HPDE6-E6E7 (cell line): ENCODE results near the gene FKRP.
A peak's percentile ranks its signal among the peaks of the same experiment; 100 is the strongest.
"Not testable (repeated sequence)": the region's sequence is repeated elsewhere in the genome, so short reads cannot be mapped to it uniquely, and the experiment has no call there.

Source experiments
- DNase-seq: peaks from one replicate; pipeline ENCODE4 v3.0.0; 2011; ENCODE audit warnings: missing footprints; ENCODE audit errors: extremely low spot score

Gene FKRP, protein sequence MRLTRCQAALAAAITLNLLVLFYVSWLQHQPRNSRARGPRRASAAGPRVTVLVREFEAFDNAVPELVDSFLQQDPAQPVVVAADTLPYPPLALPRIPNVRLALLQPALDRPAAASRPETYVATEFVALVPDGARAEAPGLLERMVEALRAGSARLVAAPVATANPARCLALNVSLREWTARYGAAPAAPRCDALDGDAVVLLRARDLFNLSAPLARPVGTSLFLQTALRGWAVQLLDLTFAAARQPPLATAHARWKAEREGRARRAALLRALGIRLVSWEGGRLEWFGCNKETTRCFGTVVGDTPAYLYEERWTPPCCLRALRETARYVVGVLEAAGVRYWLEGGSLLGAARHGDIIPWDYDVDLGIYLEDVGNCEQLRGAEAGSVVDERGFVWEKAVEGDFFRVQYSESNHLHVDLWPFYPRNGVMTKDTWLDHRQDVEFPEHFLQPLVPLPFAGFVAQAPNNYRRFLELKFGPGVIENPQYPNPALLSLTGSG

DNA sequence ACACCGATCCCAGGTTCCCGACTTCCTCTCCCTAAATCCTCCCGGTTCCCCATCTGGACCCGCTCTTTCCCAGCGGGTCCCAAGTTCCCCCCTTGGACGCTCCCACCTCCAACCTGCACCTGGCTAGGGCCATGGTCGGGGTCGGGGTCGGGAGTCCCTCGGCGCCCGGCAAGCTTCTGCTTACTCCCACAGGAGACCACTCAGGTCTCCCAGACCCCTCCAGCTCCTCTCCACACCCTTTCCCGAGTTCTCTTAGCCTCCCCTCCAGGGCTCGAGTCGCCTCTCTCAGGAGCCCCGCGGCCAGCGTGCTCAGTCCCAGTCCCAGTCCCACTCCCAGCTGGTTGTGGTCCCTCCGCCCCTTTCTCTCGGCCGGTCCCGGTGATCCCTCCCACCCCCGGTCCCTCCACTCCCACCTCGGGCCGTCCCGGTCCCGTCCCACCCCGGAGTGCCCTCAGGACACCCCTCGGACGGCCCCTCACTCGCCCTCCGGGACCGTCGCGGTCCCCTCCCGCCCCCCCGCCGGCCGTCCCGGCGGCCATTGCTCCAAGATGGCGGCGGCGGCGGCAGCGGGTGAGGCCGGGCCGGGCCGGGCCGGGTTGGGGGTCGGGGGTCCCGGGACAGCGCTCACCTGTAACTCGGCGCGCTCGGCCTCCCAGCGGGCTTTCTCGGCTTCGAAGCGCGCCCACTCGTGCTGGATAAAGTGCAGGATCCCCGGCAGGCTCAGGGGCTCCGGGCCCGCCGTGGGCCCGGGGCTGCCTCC lies at the start of gene FKRP:
Gene FKRP, plus strand, starts transcription at position 537 of the 760 bp plus-strand sequence. CDS start 9,394 bp downstream, outside the sequence.
- DNase-seq: no peak

DNA sequence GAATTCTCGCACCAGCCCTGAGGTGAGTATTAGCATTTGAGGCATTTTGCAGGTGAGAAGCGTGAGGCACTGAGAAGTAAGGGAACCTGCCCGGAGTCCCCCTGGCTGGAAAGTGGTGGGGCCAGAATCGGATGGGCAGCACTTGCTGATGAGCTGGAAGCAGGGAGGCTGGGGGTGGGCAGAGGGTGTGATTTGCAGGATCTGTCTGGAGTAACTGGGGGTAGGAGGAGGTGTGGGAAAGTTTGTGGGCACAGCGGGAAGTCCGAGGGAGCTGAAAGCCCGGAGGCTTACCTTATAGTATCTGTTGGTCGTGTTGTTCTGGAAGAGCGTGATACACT lies 49.0 kb upstream of the FKRP start:
- no peak for DNase-seq

DNA sequence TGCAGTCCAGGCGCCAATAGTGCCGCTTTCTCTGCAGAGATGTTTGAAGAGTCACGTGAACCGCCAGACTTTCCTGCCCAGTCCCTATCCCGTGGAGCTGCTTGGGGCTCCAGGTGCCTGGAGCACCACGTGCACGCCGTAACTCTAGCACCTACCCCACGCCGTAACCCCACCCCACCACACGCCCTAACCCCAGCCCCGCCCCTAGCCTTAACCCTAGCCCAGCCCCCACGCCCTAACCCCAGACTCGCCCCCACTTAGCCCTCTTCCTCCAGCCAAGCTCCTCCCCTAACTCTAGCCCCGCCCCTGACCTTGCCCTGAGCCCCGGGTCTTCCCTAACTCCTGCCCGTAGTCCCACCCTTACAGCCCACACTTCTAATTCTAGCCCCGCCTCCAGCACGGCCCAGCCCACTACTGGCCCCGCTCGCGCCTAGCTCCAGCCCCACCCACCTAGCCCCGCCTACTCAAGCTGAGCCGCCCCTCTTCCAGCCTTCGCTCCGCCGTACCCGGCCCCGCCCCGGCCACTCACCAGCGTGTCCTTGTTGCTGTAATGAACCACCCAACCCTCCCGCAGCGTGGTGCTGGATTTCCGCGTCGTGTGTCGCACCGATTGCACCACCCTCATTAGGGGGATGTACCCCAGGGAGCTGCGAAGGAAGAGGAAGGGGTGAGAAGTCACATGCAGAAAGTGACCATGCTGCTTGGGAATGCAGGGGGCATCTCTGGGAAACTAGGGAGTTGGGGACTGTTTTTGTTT lies 48.5 kb upstream of the FKRP start:
- no peak for DNase-seq

DNA sequence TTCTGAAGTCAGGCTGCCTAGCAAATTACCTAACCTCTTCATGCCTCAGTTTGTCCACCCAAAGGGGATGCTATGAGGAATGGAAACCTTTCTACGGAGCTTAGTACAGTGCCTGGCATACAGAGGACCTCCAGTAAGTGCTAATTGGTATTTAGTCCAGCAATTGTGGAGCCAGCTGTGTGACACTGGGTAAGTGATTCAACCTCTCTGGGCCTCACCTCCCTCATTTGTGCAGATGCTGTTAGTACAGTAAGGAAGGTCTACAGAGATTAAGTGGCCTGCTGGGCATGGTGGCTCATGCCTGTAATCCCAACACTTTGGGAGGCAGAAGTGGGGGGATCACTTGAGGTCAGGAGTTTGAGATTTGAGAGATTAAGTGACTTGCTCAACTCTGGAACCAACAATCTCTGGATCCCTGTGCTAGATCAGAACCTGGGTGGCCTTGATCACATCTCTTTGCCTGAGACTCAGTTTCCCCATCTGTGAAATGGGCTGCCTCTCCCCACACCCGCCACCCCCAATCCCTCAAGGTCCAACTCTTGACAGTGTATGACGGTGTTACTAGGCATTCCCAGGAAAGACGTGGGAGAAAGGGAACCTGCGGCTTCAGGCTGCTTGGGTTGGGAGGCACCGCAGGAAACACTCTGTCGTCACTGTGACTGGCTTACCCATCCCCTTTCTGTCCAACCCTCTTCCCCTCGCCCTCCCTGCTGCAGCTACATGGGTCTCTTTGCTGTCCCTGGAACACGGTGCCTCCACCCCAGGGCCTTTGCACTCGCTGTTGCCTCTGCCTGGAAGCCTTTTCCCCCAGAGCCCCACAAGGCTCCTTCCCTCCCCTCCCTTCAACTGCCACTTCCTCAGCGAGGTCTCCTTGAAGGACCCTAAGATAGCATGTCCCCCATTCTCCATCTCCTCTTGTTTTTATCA lies 47.2 kb upstream of the FKRP start:
- DNase-seq: no peak

DNA sequence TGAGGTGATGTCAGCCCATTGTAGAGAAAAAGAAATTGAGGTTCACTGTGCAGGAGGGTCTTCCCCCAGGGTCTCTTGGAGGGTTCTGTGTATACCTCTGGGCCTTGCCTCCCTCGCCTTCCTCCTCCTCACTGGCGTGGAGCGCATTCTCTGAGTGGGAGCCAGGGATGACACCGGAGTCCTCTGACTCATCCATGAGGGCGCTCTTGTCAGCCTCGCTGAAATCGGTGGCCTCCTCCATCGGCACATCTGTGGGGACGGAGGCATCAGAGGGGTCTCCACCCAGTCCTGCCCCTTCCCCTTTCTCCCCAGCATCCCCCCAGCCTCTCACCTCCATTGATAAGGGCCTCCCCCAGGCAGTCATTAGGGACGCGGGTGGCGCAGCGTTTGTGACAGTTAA lies 45.2 kb upstream of the FKRP start:
- no peak for DNase-seq

DNA sequence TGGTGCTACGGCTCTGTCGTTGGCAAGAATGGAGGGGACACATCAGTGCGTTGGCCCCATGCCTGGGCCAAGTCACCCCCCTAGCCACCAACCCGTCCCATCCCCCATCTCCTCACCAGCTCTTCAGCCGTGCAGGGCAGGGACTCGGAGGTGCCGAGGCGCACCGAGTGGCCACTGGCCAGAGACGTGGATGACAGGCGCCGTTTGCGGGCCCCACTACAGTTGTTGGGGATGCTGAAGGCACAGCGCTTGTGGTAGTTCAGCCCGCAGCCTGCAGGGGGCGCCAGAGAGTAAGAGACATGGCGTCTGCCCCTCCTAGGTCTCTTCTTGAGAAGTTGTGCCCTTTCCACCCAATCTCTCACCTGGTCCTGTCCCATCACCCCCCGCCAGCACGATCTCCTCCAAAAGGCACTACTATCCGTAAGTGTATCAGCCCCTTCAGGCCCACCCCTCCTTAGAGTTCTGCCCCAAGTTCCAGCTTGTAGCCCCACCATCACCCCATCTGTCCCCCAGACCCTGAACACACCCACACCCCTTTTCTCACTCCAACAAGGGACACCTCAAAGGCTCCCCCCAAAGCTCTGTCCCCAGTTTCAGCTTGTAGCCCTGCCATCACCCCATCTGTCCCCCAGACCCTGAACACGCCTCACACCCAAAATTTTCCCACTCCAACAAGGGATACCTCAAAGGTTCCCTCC lies 41.3 kb upstream of the FKRP start:
- DNase-seq: no peak

DNA sequence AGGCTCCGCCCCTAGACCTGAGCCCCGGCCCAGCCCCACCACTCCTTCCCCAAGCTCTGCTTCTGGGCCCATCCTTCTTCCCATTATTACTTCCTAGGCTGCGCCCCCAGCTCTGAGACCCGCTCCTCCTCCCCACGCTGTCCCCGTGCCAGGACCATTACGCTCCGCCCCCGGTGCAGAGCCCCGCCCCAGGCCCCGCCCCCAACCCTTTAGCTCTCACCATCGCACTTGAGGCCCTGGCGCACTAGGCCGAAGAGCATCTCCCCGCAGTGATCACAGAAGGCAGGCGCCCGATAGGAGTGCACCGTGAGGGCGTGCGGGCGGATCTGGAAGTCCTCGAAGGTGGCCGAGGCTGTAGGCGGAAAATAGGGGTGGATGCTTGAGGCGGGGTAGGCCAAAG lies 35.2 kb upstream of the FKRP start:
- DNase-seq: no peak

DNA sequence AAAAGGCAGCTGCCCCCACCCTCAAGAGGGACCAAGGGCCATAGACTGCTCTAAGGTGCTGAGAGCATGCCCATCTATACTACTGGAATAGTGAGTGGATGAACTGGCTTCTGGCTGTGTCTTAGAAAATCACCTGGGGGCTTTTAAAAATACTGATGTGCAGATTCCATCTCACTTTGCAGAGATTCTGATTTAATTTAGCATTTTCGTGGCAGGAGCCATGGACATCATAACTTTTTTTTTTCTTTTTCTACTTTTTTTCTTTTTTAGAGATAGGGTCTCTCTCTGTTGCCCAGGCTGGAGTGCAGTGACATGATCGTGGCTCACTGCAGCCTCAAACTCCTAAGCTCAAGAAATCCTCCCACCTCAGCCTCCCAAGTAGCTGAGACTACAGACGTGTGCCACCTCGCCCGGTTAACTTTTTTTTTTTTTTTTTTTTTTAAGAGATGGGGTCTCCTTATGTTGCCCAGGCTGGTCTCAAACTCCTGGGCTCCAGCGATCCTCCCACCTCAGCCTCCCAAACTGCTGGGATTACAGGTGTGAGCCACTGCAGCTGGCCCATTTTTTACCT lies 33.0 kb upstream of the FKRP start:
- DNase-seq: not testable (repeated sequence)

DNA sequence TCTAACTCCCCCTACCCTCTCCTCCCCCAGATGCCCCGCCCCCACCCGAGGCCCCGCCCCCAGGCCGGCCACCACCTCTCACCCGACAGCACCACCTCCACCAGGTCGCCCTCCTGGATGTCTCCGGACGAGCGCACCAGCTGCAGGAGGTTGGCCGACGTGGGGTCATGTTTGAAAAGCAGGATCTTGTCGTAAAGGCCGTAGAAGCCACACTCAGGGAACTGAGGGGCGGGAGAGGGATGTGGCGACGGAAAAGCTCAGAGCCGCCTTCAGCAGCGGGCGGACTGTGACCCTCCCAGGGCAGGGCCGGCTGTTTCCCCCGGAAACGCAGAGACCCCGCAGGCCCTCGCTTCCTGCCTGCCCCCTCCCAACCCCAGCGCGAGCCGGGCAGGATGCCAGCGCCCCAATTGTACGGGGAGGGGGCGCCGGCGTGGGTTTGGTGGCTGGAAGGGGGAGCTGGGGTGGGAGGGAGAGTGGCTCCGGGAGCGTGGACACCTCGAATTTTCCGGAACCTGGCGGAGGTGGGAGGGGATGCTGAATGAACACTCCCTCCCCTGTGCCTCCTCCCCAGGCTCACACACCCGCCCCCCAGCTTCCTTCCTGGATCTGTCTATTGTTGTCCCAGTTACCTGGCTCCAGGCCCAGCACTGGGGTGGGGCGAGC lies 31.9 kb upstream of the FKRP start:
- DNase-seq: peak; percentile 97

DNA sequence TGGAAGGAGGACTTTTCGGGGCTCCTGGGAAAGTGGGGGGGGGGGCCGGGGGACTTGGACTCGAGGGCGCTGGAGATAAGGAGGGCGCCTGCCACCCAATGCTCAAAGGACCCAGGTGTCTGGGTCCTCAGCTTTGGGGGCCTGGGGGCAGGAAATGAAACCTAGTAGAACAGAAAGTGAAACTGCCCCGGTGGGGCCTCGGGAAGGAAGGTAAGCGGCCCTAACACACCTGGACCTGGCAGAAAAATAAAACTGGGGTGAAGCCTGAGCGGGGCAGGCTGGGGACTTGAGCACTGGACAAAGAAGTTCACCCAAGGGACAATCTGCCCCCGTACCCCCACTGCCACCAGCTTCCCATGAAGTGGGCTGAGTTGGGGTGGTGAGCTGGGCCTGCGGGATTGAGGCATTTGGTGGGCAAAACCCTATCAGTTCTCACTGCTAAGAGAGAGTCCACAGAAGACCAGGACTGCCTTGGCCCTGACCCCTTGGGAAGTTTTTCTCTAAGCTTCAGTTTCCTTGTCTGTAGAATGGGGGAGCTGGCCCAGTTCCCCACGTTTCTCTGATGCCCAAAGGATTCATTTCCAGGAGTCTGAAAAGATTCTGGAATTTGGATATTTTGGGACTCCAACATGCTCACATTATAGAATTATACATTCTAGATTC lies 31.3 kb upstream of the FKRP start:
- DNase-seq: peak; percentile 85

DNA sequence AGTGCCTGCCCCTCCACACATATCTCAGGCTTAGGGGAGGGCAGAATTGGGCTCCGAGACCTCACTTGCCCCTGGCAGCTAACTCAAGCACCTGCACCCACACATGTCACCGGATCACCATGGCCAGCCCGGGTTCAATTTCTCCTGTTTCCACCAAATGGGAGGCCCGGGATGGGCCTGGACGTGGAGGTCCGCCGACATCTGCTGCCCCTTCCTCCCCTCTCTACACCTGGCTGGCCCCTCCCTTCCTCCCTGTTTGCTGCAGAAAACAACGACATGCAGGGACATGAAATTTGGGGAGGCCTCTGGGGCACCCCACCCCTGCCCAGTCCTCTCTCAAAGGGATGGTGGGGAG lies 30.3 kb upstream of the FKRP start:
- no peak for DNase-seq

DNA sequence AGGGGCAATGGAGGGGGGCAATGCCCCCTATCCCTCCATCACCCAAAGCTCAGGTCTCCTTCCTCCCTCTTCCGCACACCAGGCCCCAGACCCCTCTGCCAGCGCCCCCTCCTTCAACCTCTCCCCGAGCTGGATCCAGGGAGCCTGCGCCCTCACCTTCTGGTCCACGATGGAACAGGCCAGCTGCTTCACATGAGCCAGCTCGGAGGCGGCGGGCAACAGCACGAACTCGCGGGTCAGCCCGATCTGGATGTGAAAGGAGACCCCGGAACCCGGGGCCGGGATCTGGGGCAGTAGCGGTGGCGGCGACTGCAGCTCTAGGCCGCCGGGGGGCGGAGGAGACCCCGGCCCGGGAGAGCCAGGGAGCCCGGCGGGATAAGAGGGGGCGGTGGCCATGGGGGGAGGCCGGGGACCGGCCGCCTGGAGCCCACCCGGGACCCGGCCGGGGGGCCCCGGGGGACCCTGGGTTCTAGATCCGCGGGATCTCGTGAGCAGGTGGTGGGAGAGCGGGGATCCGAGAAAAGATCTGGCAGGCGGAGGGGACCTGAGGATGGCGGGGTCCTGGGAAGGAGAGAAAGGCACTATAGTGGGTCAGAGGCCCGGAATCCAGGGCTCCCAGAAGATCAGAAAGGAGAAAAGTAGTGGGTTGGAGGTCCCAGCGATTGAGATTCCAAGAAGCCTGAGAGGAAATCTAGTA lies 29.7 kb upstream of the FKRP start:
- no peak for DNase-seq

DNA sequence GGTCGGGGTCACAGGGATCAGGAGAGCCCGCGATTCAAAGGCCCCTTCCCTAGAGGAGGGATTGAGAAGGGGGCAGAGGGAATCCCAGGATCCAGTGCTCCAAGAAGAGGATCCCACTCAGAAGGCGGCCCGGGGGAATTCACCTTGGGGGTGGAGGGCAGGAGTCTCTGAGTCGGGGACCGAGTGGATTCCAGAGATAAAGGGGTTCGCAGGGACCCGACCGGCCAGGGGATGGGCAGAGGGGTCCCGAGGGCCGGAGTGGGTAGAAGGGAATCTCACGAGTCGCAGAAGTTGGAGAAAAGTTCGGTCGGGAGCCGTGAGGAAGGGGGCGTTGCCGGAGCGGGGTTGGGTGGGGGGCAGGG lies 29.2 kb upstream of the FKRP start:
- DNase-seq: no peak

DNA sequence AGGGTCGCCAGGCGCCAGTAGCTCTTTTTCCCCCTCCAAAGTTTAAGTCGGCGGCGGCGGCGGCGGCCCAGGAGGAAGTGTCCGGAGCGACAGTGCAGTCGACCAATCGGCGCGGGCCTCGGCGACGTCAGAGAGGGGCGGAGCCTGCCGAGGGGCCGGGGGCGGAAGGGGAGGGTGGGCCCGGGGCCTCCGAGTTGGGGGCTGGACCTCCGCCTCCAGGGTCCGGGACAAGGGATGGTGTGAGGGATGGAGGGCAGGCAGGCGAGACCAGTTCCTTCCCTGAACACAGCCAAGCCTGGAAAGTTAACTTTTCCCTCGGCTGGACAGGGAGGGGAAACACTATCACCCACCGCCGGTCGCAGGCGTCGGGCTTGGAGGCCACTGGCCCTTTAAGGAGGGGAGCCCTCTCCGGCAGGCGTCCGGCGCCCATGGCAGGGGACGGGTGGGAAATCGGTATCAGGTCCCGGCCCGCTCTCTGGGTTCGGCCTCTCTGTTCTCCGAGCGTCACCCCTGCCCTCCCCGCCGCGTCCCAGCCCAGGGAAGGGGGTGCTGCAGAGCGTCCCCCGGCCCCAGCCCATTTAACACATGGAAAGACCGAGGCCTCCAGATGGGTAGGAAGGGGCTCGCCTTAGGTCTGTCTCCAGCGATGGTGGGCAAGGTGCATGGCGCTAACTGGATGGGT lies 28.7 kb upstream of the FKRP start, which contains the start of gene PRKD2:
Gene PRKD2, minus strand, starts transcription at position 81 of the 682 bp plus-strand sequence. CDS start 744 bp downstream, outside the sequence.
- peak; percentile 81 for DNase-seq

DNA sequence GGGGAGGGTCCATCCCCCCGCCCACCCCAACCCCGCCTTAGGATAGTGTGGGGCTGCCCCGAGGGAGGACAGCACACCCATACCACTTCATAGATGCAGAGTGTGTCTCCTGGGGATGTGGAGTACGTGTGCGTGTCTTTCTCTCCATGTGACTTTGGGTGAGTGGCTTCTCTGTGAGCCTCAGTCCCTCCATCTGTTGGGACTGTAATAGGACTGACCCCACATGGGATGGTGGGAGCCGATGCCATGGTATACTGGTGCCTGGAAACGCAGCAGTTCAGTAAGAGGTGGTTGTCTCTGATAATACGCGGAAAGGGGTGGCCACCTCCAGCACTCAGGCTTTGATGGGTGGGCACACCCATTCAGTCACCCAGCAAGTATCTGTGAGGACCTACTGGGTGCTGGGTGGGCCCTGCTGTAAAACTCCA lies 28.1 kb upstream of the FKRP start:
- DNase-seq: no peak

DNA sequence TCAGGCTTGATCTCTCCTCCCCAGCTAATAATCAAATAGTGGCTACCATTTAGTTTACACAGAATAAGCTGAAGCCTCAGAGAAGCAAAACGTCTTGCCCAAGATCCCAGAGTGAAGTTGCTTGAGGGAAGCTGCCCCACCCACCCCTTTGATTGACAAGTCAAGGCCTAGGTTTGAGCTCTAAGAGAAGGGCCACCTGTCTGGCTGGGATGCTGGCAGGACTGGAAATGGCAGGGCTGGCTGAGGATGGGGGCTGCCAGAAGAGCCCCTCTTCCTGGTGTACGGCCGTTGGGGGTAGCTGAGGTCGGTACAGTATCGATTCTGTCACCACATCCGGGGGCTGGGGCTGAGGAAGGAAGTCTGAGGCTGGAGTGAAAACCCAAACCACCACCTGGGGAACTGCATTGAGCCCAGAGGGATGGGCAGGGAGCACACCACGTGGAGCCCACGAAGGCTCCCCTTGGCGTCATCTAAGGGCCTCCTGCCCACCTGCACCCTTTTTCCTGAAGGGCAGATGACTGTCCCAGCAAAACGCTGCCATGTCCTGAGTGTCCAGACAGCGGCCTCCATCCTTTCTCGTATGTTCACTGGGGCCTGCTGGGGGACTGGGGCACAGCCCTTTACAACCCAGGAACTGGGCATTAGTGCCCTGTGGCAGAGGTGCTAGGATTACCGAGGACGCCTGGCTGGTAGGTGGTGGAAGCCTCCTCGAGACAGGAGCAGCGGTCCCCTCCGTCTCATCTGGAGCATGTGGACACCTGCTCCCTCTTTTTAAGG lies 27.5 kb upstream of the FKRP start:
- DNase-seq: peak; percentile 66
